ENCODE measurements around the gene ASCC1.
"Not testable (repeated sequence)": the region's sequence is repeated elsewhere in the genome, so short reads cannot be mapped to it uniquely, and the experiment has no call there.

ASCC1 gene

DNA sequence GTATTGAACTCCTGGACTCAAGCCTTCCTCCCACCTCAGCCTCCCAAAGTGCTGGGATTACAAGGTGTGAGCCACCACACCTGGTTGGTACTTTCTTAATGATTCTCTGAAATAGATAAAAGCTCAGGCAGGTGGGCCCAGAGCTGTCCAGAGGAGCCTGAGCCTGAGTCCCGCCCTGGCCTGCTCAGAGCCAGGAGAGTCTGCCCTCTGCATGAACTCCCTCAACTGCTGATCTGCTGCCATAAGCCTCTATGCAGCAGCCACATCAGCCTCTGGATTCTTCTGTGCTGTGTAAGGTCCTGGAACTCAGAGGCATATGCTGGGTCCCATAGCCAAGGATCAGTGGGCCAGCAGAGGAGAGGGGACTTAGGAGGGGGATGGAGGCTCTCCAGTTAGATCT, 34.6 kb upstream of the ASCC1 start:
- H3K9ac ChIP-seq (ENCODE audit: low read length) = no peak overlapping the region
- H3F3A ChIP-seq (ENCODE audit: insufficient read depth) = peaks cover 22% of the 10 kb centered on the region
- no peak overlapping the region for H3K27ac ChIP-seq (ENCODE audit: low read depth, low read length)

DNA sequence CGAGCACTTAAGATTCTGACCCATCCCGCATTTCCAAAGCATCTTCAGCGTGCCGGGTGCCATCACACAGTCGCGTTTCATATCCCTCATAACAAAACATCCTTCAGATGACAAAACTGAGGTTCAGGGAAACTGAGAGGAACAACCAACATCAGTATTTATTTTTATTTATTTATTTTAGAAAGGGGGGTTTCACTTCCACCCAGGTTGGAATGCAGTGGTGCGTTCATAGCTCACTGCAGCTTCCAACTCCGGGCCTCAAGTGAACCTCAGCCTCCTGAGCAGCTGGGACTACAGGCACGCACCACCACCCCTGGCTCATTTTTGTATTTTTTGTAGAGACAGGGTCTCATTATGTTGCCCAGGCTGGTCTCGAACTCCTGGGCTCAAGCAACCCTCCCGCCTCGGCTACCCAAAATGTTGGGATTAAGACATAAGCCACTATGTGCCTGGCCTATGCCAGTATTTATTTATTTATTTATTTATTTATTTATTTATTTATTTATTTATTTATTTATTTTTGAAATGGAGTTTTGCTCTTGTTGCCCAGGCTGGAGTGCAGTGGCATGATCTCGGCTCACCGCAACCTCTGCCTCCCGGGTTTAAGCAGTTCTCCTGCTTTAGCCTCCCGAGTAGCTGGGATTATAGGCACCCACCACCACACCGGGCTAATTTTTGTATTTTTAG, 33.2 kb upstream of the ASCC1 start:
- H3K4me2 ChIP-seq (ENCODE audit: low read depth, low read length, poor library complexity, severe bottlenecking) = peak overlapping the region; percentile 68
- H3F3A ChIP-seq (ENCODE audit: insufficient read depth) = peaks cover 17% of the 10 kb centered on the region
- H3K79me2 ChIP-seq (ENCODE audit: insufficient read depth, low read length); H3K9me2 ChIP-seq (replicated peaks; ENCODE audit: insufficient read depth, low read length); H3K27me3 ChIP-seq (ENCODE audit: low read length); H3K36me3 ChIP-seq (ENCODE audit: low read length); H3K9me3 ChIP-seq (ENCODE audit: insufficient read depth, low read length); H4K20me1 ChIP-seq (ENCODE audit: low read depth, low read length): not testable (repeated sequence)
- H3K9ac ChIP-seq (ENCODE audit: low read length) = peak overlapping the region; percentile 51
- peak overlapping the region; percentile 43 for H2AFZ ChIP-seq (ENCODE audit: low read depth, low read length, severe bottlenecking)
- H3K4me3 ChIP-seq (ENCODE audit: insufficient read depth, low read length, poor library complexity, severe bottlenecking) = peak overlapping the region; percentile 42
- peak overlapping the region; percentile 93 for H3K27ac ChIP-seq (ENCODE audit: low read depth, low read length)

More for the DNA sequence above, 34.6 kb upstream of the ASCC1 start:
- no peaks in the 10 kb centered on the region for H3K36me3 ChIP-seq (ENCODE audit: low read length)
- H4K20me1 ChIP-seq (ENCODE audit: low read depth, low read length) = no peaks in the 10 kb centered on the region
- no peaks in the 10 kb centered on the region for H3K9me2 ChIP-seq (replicated peaks; ENCODE audit: insufficient read depth, low read length)
- no peaks in the 10 kb centered on the region for H3K27me3 ChIP-seq (ENCODE audit: low read length)
- no peak overlapping the region for H2AFZ ChIP-seq (ENCODE audit: low read depth, low read length, severe bottlenecking)
- no peaks in the 10 kb centered on the region for H3K79me2 ChIP-seq (ENCODE audit: insufficient read depth, low read length)
- H3K4me2 ChIP-seq (ENCODE audit: low read depth, low read length, poor library complexity, severe bottlenecking) = no peak overlapping the region
- no peak overlapping the region for H3K4me3 ChIP-seq (ENCODE audit: insufficient read depth, low read length, poor library complexity, severe bottlenecking)
- H3K9me3 ChIP-seq (ENCODE audit: insufficient read depth, low read length) = no peaks in the 10 kb centered on the region
- TF ChIP-seq, protein P1, sequence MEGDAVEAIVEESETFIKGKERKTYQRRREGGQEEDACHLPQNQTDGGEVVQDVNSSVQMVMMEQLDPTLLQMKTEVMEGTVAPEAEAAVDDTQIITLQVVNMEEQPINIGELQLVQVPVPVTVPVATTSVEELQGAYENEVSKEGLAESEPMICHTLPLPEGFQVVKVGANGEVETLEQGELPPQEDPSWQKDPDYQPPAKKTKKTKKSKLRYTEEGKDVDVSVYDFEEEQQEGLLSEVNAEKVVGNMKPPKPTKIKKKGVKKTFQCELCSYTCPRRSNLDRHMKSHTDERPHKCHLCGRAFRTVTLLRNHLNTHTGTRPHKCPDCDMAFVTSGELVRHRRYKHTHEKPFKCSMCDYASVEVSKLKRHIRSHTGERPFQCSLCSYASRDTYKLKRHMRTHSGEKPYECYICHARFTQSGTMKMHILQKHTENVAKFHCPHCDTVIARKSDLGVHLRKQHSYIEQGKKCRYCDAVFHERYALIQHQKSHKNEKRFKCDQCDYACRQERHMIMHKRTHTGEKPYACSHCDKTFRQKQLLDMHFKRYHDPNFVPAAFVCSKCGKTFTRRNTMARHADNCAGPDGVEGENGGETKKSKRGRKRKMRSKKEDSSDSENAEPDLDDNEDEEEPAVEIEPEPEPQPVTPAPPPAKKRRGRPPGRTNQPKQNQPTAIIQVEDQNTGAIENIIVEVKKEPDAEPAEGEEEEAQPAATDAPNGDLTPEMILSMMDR (IDR thresholded peaks at IDR 0.05; ENCODE audit: insufficient read depth, low read length, poor library complexity, severe bottlenecking) = no peak
- no peak for TF ChIP-seq EZH2phosphoT487 (conservative IDR thresholded peaks at IDR 0.05; ENCODE audit: low read length)

DNA sequence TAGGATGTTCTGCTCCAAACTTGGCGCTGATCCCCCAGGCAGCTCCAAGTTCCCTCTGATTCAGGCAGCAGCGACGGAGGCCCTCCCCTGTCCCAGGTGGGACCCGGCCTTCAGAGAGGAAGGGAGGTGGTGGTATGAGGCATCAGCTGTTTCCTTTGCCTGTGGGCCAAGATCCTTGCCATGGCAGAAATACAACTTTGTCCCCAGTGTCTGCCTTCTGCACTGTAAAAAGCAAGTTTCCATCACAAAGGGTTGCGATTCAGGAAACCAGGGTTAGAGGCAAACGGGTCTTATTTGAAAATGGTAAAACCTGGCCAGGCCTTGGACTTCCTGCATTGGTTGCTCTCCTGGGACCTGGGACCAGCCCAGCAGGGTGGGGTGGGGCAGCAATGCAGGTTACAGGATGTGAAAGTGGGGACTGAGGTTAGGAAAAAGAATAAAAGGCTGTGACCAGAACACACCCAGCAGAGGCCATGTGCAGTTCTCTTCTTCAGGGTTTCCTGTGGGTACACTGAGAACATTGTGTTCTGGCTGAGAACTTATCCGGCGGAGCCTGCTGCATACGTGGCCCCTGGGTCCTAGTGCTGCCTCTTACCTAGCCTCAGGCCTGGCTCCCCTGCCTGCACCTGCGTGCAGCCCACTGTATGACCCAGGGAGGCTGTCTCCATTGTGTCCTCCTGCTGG, 32.5 kb upstream of the ASCC1 start:
- H3K27me3 ChIP-seq (ENCODE audit: low read length) = no peaks in the 10 kb centered on the region
- H4K20me1 ChIP-seq (ENCODE audit: low read depth, low read length) = no peaks in the 10 kb centered on the region
- H3F3A ChIP-seq (ENCODE audit: insufficient read depth) = peaks cover 17% of the 10 kb centered on the region
- TF ChIP-seq, protein P1 (IDR thresholded peaks at IDR 0.05; ENCODE audit: insufficient read depth, low read length, poor library complexity, severe bottlenecking) = no peak
- TF ChIP-seq EZH2phosphoT487 (conservative IDR thresholded peaks at IDR 0.05; ENCODE audit: low read length) = no peak
- H3K36me3 ChIP-seq (ENCODE audit: low read length) = no peaks in the 10 kb centered on the region
- H3K9ac ChIP-seq (ENCODE audit: low read length) = peak overlapping the region; percentile 51
- peak overlapping the region; percentile 68 for H3K4me2 ChIP-seq (ENCODE audit: low read depth, low read length, poor library complexity, severe bottlenecking)
- H3K4me3 ChIP-seq (ENCODE audit: insufficient read depth, low read length, poor library complexity, severe bottlenecking) = peak overlapping the region; percentile 42
- no peaks in the 10 kb centered on the region for H3K79me2 ChIP-seq (ENCODE audit: insufficient read depth, low read length)
- no peaks in the 10 kb centered on the region for H3K9me3 ChIP-seq (ENCODE audit: insufficient read depth, low read length)
- no peaks in the 10 kb centered on the region for H3K9me2 ChIP-seq (replicated peaks; ENCODE audit: insufficient read depth, low read length)
- H2AFZ ChIP-seq (ENCODE audit: low read depth, low read length, severe bottlenecking) = peak overlapping the region; percentile 43
- peak overlapping the region; percentile 93 for H3K27ac ChIP-seq (ENCODE audit: low read depth, low read length)

DNA sequence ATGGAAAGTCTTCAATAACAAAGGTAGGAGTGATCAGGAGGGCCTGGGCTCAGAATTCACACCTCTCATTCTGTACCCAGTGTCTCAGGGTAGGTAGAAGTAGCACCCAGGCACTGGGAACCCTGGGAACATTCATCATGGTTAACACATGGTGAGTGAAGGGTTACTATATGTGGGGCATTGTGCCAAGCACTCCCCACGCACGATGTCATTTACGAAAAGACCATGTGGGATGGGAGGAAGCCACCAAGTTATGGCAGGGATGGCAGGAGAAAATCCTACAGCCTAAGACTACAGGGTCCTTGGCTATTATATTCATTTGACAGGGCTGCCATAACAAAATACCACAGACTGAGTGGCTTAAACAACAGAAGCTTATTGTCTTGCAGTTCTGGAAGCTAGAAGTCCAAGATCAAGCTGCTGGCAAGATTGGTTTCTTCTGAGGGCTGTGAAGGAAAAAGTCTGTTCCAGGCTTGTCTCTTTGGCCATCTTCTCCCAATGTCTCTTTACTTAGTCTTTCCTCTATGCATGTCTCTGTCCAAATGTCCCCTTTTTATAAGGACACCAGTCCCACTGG, 30.0 kb upstream of the ASCC1 start:
- peaks cover 17% of the 10 kb centered on the region for H3F3A ChIP-seq (ENCODE audit: insufficient read depth)
- TF ChIP-seq, protein P1 (IDR thresholded peaks at IDR 0.05; ENCODE audit: insufficient read depth, low read length, poor library complexity, severe bottlenecking) = no peak
- no peak for TF ChIP-seq EZH2phosphoT487 (conservative IDR thresholded peaks at IDR 0.05; ENCODE audit: low read length)
- H3K4me3 ChIP-seq (ENCODE audit: insufficient read depth, low read length, poor library complexity, severe bottlenecking) = no peak overlapping the region
- H3K27me3 ChIP-seq (ENCODE audit: low read length) = no peaks in the 10 kb centered on the region
- H3K9me3 ChIP-seq (ENCODE audit: insufficient read depth, low read length) = no peaks in the 10 kb centered on the region
- H3K27ac ChIP-seq (ENCODE audit: low read depth, low read length) = no peak overlapping the region
- no peak overlapping the region for H2AFZ ChIP-seq (ENCODE audit: low read depth, low read length, severe bottlenecking)
- H3K9me2 ChIP-seq (replicated peaks; ENCODE audit: insufficient read depth, low read length) = no peaks in the 10 kb centered on the region
- H4K20me1 ChIP-seq (ENCODE audit: low read depth, low read length) = no peaks in the 10 kb centered on the region
- H3K9ac ChIP-seq (ENCODE audit: low read length) = no peak overlapping the region
- no peaks in the 10 kb centered on the region for H3K79me2 ChIP-seq (ENCODE audit: insufficient read depth, low read length)
- no peak overlapping the region for H3K4me2 ChIP-seq (ENCODE audit: low read depth, low read length, poor library complexity, severe bottlenecking)
- H3K36me3 ChIP-seq (ENCODE audit: low read length) = no peaks in the 10 kb centered on the region

All from SU-DHL-6 (cell line).